Stimulated activated CD4-positive, alpha-beta T cell treated with anti-CD3 and anti-CD28 coated beads, Interleukin-2, amount 100 ng/mL, for 48 hours (primary cell): ENCODE measurements around the gene CFAP100.

Source experiments
- DNase-seq, 2 donors: peaks; one replicate each; pipeline ENCODE4 v3.0.0-alpha.2; 2020

Gene CFAP100

DNA sequence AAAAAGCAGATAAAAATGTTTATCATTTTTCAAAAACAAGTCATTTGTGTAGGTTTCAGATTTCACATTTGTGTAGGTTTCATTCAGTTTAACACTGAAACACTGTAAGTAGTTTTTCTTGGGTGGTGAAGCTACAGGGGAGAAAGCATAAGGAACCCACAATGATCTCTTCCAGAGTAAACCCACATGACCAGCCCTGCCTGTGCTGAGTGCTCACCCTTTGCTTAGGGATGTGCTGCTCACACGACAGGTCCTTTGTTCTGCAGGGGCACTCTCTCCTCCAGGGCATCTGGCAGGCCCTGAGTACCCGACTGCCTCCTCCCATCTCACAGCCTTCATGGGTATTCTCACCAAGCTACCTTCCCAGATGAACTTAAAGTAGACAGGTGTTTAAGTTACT lies 52.1 kb downstream of the CFAP100 start:
- DNase-seq: no peak

DNA sequence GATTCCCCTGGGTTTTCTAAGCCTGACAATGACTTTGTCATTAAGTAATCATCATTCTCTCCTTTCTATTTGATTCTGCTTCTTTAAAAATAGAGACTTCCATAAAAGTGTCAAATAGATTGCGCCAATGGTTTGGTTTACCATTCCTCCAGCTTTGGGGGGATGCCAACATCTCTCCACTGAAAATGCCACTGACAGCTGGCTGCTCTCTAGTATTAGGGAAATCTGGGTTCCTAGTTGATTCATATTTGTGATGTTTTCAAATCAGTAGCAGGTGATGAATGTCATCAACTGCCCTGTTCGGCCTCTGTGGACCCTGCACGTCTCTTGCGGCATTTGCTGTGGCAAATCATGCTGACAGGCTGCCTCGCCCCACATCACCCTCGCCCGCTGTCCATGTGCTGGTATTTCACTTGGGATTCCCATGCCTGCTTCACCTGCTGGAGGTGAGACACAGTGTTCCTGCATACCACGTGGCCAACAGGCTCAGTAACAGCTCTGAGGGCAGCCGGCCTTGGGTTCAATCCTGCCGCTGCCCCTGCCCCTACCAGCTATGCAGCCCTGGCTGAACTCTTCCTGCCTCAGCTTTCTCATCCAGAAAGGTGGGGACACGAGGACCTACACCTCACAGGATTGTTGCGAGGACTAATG lies 52.9 kb downstream of the CFAP100 start:
- no peak for DNase-seq

DNA sequence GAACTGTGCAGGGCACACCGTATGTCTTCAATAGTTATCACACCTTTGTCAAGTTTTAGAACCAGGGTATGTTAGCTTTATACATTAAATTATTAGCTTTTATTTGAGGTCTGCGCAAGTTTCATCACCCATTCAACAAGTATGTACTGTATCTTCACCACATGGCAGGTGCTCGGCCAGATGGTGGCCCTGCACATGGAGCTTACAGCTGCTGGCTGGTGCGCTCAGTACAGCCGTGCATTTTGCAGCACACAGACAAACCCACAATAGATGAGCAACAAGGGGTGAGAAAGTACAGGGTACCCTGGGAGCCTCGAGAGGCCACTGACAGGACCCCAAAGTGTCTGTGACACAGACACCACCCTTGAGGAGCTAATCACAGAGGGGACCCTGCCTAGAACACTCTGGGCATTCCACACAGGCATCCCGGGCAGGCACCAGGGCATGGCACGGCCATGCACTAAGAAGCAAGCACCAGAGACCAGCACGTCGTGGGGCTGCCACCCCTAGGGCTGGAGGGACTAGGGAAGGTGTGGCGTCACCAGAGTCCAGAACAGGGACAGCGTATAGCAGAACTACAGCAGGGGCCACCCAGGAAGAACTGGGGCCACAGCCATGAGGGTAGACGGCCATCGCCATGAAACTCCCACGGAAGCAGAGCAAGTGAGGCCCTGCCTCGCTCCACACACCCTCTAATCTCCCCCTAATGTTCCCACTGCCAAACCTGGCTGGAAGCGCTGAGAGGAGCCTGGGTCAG lies 53.6 kb downstream of the CFAP100 start:
- no peak for DNase-seq

DNA sequence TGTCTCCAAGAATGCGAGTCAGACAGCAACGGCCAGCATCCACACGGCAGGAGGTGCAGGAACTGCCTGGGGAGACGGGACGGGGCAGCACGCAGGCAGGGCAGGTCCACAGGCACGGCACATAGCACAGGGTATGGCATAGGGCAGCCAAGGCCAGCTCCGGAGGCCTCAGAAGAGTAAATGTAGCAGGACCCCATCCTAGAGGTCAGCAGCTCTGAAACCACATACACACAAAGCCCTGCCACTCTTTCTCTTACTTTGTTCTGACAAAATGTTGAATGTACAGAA lies 54.1 kb downstream of the CFAP100 start:
- no peak for DNase-seq

DNA sequence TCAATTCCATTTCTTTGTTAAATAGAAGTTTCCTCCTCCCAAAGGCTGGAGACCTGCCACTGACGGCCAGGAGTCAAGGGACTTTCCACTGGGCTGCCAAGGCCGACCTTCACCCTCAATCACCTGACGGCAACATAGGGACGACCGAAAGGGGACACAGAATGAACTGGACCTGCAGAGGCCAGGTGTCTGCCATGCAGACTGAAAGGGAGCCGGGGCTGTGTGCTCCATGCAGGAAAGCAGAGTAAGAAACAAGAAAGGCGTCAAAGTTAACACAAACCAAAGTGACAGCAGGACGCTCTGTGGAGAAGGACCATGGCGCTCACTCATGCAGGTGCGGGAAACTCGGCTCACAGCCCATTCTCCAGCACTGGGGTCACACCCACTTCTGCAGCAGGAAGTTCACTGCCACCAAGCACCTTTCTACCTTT lies 54.9 kb downstream of the CFAP100 start:
- DNase-seq: no peak

DNA sequence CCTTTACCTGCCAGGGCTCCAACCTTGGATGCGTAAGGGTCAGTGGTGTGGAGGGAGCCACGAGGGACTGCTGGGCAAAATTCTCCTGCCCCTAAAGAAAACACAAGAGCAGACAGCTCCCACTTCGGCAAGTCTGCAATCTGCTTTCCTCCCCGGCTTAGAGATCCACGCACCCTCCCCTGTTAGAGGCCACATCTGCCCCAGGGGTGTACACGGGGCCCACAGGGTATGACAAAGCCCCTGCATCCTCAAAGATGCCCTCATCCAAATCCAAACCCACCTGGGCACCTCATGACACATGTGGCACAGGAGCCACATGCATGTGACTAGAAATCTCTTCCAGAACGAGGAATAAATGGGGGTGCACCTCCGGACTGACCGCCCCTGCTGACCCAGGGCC lies 55.5 kb downstream of the CFAP100 start:
- no peak for DNase-seq

DNA sequence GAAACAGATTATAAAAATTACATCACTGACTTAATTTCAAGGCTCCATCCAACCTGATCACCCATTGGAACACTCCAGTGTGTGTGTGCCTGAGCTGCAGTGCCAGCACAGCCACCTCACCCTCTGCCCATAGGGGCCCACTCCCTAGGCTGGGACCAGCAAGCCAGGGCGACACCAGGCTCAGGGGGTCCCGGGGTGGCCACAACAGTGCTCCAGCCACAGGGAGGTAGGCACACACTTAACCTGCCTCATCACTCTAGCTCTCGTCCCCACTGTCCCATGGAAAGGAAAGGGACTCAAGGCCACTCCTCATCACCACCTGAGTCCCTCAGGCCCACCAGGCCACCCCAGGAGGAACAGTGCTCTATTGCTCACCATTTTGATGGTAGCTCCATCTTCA lies 56.0 kb downstream of the CFAP100 start:
- no peak for DNase-seq

DNA sequence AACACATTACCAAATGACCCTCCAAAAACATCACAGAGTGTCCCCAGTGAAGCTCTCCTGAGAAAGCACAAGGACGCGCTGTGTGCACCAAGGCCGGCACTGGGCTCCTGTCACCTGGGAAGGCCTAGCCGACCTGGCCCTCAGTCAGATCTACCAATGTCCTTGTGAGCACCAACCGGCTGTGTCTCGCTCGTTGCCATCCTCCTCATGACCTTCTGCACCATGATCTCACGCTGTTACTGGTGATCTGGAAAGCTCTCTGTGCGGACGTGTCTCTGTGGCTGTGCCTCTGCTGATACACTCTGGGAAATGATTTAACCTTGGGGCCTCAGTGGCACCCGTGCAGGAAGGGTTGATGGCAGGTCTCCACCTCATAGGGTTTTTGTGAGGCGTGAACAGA lies 56.8 kb downstream of the CFAP100 start:
- no peak for DNase-seq

DNA sequence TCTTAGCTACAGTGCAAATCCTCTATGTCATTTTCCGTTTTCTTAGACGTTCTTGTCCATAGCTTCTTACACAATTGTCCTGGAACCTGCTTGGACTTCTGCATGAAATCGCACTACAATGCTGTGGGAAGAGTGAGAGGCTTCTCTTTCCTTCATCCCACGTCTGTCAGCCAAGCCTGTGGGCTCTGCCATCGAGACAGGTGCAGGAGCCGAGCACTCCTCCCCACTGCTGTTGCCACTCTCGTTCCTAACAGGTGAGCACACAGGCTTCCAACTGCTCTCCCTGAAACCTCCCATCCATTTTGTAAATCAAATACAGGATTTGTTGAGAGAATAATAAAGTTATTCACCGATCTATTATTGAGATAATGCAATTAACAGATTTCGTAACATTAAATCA lies 57.5 kb downstream of the CFAP100 start:
- DNase-seq: no peak

DNA sequence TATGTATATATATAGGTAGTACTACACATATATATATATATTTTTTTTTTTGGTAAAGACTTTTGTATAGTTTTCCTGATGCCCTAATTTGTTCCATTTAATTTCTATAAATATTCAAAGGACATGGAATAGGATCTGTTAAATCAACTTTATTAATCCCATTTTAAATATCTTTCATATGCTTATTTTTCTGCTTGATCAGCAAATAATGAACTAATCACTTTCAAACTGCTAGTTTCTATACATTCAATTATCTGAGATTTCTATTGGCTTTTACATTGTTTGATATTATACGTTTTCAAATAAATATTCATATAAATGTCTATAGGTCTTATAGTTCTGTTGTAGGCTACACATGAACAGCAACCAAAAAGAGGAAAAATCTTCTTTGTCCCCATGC lies 59.3 kb downstream of the CFAP100 start:
- DNase-seq: no peak

DNA sequence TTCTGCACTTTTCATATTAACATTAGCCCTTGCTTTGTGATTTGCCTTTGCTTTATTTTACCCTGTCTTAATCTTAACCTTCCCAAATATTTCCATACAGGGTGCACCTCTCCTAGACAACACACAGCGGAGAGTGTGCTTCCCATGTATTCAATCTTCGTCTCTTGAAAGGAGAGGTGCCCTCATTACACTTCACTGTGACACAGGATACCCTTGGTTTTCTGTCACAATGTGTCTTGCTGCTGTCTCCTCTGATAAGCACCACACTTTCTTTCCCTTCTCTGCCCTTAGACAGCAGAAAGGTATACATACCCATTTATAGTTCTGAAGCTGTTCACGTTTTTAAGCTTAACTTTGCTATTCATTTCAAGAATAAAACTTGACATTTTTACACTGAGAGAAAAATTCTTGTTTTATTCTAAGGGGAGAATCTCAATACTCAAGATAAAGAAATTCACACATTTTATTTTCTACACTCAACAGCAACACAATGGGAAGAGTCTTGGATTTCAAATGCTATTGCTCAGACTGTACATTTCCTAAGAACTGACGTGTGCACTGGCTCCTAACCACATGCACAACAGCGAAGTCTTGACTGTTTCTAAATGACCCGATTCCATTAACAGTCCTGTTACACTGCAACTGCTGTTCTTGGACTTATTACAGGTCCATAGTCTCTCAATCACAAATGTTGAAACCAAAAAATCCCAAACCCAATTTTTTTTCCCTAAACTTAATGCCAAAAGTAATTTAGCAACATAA lies 59.9 kb downstream of the CFAP100 start:
- no peak for DNase-seq

DNA sequence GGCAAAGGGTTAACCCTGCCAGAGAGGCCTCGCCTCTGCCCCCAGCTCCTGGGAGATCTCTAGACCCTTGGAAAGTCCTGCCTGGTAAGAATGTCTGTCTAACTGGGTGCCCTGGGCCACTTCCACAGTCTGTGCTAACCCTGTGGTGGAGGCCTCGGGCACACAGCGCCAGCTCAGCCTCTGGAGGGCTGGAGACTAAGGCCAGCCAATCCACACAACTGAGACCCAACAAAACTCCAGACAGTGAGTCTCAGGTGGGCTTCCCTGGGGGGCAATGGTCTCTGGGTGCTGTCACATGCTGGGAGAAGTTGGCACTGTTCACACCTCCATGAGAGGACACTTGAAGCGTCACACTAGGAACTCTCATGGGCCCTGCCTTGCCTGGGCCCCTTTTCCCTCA lies 61.5 kb downstream of the CFAP100 start:
- DNase-seq: no peak

DNA sequence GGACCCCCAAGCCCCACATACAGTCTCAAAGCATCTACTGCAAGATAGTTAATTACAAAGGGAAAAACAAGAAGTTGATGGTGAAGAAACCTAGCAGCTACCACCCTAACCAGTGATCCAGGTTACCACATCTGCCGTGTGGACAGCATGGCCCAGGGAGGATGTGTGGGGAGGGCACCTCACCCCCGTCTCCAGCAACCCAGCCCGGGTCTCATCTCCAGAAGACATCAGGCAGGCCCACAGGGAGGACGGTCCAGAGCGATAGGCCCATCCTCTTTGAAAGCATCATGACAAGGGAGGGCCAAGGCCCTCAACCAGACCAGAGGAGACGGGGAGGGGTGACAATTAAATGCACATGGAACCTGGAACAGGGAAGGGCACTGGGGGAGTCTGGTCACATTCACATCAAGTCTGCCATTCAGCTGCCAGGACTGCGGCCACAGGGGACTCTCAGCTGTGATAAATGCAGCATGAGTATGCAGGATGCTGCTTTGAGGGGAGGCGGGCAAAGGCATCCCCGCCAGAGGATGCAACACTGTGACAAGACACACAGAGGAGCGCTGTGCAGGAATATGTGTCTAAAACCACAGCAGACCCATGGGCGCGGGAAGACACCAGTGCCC lies 62.2 kb downstream of the CFAP100 start:
- DNase-seq: no peak

DNA sequence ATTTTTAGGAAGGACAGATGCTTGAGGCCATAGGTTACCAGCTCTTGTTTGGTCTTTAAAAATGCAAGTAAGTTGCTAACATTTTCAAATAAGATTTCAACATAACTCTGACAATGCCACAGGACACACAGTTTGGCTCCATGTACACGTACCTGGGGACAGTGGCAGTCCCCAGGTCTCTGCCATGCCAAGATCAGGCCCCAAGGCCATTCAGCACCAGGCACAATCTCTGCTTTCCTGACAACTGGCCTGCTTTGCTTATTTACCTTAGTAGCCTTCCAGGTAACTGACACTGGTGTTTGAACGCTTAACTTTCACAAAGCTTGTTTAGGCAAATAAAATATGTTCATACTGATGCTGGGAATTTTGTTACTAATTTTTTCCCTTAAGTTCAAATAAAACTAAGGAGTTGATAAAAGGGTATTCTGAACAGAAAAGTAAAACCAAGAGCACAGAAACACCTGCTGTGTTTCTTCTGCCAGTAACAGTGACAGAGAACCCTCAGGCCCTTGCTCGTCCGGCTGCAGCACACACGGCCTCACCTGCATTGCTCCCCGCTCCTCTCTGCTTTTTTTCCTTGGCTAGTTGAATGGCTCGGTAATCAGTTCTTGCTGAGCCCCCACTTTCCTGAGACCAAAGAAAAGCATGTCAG lies 64.5 kb downstream of the CFAP100 start:
- no peak for DNase-seq

DNA sequence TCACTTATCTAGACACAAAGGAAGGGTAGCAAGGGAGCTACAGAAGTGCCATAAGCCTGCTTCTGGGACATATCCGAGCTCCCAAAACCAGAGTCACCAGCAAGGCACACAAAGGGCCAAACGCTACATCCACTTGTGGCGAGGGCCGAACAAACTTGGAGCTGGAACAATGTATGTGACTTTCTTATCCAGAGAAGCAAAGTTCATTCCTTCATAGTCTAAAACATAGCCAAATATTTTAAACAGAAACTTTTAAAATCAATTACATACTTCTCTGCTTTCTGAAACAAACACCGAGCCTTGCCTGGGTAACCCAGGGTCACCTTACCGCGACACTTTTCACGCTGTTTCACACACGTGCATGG lies 65.0 kb downstream of the CFAP100 start:
- DNase-seq: no peak

DNA sequence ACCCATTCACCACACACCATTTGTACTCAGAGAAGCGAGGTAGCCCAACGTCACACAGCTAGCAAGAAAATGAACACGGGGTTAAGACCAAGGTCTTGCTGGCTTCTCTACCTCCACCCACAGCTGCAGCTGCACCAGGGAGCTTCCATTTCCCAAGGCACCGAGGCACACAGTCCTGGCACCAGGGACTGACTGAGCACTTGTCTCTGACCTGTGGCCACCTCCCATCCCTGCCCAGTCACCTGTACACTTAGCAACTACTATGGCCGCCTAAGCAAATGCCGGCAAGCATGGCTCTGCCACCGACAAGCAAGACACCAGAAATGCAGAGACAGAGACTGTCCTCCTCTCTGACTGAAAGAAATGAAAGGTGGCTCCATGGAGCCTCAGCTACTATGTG lies 65.7 kb downstream of the CFAP100 start:
- no peak for DNase-seq

DNA sequence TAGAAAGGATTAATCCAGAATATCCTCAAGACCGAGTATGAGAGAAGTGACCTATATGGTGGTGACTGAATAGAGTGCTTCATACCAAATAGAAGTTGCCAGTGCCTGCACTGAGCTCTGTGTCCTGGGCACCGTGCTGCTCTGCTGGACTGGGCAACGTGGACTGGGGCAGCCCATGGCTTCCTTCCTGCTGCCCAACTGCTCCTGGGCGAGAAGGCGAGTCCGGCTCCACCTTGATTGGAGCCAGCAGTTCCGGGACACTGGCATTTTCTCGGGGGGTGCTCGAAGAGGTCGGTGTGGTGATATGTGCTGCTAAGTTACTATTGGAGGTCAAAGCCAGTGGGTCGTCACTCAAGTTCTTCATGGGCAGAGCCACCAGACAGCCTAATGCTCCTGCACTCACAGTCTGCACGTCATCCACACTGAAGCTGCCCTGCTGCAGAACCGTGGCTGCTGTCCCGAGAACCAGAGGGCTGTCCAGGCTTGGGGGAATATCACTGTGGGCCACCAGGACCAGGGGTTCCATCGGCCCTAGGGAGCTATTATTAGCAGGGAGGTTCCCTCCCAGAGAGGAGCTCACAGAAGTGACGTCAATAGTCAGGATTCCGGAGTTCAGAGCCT lies 66.9 kb downstream of the CFAP100 start:
- DNase-seq: no peak

DNA sequence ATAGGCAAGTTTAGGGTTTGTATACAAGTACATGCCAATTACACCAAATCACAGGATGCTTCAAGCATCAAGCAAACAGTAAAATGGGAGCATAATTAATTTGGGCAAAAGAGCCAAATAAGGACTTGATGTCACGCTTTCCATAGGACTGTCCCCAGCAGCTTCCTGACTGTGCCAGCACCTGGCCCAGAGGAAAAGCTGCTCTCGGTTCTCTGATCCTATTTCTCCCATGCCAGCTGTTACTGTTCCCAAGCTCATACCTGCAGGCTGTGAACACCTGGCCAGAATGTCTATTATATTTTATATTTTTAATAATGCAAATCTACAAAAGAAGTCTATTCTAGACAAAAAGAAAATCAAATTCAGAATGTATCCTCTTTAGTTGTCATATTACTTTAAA lies 68.8 kb downstream of the CFAP100 start:
- no peak for DNase-seq

DNA sequence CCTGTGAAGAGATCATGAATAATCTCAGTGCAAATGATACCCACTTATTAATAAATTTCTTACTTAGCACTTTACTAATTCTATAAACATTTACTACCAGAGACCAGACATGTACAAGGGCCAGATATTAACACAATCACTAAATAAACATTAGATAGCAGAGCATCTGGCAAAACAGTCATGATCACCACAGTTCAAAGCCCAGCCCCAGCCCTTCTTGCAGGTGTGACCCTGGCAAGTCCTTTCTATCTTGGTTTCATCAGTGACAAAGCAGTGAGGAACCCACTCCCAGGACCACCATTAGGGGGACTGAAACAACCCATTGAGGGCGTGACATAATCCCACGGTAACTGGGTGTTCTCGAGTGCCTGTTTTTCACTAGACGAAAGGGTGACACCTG lies 69.4 kb downstream of the CFAP100 start:
- DNase-seq: no peak

DNA sequence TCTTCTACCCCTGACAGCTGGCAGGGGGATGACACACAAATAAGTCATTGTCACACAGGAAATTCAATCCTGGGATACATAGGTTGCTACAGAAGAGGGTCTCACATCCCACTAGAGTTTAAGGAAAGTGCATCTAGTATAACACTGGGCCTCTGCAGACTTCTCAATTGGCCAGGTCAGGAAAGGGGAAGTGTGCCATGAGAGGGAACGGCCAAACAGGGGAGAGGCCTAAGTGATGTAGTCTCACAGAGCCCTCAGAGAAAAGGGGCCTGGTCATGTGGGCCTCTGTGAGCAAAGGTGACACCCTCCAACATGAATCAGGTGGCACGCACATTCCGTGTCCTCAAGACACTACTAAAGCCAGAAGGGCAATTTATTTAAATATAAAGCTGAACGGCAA lies 69.8 kb downstream of the CFAP100 start:
- DNase-seq: no peak

DNA sequence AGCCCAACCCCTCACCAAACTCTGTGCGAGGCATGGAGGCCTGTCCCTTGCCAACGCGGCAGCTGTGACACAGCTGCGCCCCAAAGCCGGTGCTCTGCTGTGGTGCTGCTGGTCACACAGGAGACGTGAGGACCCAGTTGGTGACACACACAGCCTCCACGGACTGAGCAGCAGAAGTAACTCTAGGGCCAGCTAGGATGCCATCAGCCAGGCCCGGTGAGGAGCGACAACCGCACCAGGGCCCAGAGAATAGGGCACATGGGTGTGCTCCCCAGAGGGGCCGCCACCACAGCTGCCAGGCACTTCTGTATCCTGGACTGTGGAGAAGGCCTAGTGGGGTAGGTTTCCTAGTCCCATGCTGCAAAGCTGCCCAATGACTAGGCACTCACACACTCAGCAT lies 70.3 kb downstream of the CFAP100 start:
- DNase-seq: no peak

DNA sequence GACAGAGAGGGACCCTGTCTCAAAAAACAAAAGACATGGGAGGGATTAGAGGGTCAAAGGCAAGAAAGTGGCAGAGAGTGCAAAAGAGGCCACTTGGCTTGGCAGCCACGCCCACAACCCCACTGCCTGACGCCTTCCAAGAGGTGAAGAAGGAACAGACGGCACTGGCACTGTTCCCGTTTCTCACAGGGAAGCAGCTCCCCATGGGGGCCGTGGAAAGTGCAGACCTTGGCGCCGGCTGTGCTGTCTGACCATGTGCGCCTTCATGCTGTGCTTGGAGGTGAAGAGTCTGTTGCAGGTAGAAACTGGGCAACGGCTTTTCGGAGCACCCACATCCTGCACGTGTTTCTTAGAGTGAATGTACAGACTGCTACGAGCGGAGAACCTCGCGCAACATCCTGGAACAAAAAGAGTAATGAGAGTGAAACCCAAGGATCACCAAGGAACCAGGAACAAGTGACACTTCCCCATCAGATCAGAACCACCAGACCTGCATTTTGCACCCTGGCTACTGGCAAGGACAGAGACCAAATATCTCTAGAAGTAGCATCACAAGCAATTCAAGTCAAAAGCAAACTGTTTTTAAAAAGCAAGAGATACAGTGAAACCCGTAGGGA lies 71.3 kb downstream of the CFAP100 start:
- DNase-seq: no peak
